Breast epithelium (tissue), 4 donors: ENCODE data around the gene ST8SIA6. TPM values are rescaled to one million over a fixed set of nuclear protein-coding genes. Genes with fewer than 3 reads are reported as not detected.
A peak's percentile ranks its signal among the peaks of the same experiment; 100 is the strongest.

ENCODE experiments used
- DNase-seq, 2 donors: peaks; one replicate each; pipeline ENCODE4 v3.0.0-alpha.2; 2019; ENCODE audit warnings: low spot score in 2 of 2
- H3K27ac ChIP-seq, 2 donors: fragments of 200-600 bp; sonication (generic) in 1 of 2; one replicate each; pipeline ENCODE4 v1.5.1; 2016 to 2019; ENCODE audit warnings: mild to moderate bottlenecking in 1 of 2
- H3K27me3 ChIP-seq, 2 donors: fragments of 200-600 bp; sonication (generic) in 1 of 2; one replicate each; pipeline versions ENCODE4 v1.5.1 to v1.6.0; 2017 to 2019; ENCODE audit warnings: control low read depth in 1 of 2, mild to moderate bottlenecking in 1 of 2
- H3K36me3 ChIP-seq: fragments of 200-600 bp; one replicate; pipeline ENCODE4 v1.5.1; 2019
- H3K4me1 ChIP-seq, 2 donors: fragments of 200-600 bp; sonication (generic); one replicate each; pipeline ENCODE4 v1.5.1; 2016 to 2019; ENCODE audit warnings: control low read depth in 1 of 2
- H3K4me3 ChIP-seq, 3 donors: fragments of 200-600 bp; sonication (generic); 1 replicate in 2 of 3; 2 replicates in 1 of 3; pipeline ENCODE4 v1.5.1; 2016 to 2019; ENCODE audit warnings: mild to moderate bottlenecking in 3 of 3, moderate library complexity in 2 of 3
- H3K9me3 ChIP-seq, 2 donors: fragments of 200-600 bp; sonication (generic) in 1 of 2; one replicate each; pipeline ENCODE4 v1.5.1; 2016 to 2019; ENCODE audit warnings: control low read depth in 1 of 2
- POLR2A ChIP-seq: fragments of 450-650 bp; IDR thresholded peaks from one replicate; pipeline ENCODE4 v1.6.1; 2016; ENCODE audit warnings: antibody characterized with exemption, mild to moderate bottlenecking, moderate library complexity
- POLR2AphosphoS5 ChIP-seq, 3 donors: sonication (generic); formaldehyde crosslinking; IDR thresholded peaks; one replicate each; pipeline ENCODE4 v1.6.1; 2017; ENCODE audit warnings: antibody characterized with exemption in 3 of 3
- intact Hi-C: fragments of 100-400 bp; cut with DNase I; formaldehyde crosslinking; loops from one replicate; pipeline ENCODE4 v1.15.1; 2023; ENCODE audit warnings: low total_unique reads
- total RNA-seq, 3 donors: library from RNA; depleted of rRNA; stranded (reverse); fragments of >200 nt; gene quantifications; one replicate each; pipeline ENCODE4 v1.1.0, GENCODE V29; 2016
- TF ChIP-seq, protein P1 (sequence below), 3 donors: fragments of 450-650 bp; IDR thresholded peaks; one replicate each; pipeline ENCODE4 v1.5.1; 2016 to 2017; ENCODE audit warnings: antibody characterized with exemption in 3 of 3, mild to moderate bottlenecking in 3 of 3, moderate library complexity in 3 of 3

ST8SIA6 gene
- total RNA-seq, 3 donors from 2014 or later = 1.3 to 32.1 (median 18.4) TPM

- Histone ChIP-seq H3K9me3 (no peaks in the 10 kb centered on the region), H3K27ac (peak overlapping the region in 1 of 2 donors; percentile 18), H3K4me3 (no peak overlapping the region), H3K36me3 (no peaks in the 10 kb centered on the region), H3K27me3 (no peaks in the 10 kb centered on the region), H3K4me1 (no peaks in the 10 kb centered on the region)
- intact Hi-C loops = no loop called here
- TF ChIP-seq, protein P1, sequence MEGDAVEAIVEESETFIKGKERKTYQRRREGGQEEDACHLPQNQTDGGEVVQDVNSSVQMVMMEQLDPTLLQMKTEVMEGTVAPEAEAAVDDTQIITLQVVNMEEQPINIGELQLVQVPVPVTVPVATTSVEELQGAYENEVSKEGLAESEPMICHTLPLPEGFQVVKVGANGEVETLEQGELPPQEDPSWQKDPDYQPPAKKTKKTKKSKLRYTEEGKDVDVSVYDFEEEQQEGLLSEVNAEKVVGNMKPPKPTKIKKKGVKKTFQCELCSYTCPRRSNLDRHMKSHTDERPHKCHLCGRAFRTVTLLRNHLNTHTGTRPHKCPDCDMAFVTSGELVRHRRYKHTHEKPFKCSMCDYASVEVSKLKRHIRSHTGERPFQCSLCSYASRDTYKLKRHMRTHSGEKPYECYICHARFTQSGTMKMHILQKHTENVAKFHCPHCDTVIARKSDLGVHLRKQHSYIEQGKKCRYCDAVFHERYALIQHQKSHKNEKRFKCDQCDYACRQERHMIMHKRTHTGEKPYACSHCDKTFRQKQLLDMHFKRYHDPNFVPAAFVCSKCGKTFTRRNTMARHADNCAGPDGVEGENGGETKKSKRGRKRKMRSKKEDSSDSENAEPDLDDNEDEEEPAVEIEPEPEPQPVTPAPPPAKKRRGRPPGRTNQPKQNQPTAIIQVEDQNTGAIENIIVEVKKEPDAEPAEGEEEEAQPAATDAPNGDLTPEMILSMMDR (IDR thresholded peaks at IDR 0.05) = no peak
- TF ChIP-seq POLR2A (no peak), POLR2AphosphoS5 (IDR thresholded peaks at IDR 0.05) (no peak)
- no peak for DNase-seq
Observed at GRCh38 chr10:17432723-17433122, 21.7 kb downstream of the ST8SIA6 start.

- no peaks in the 10 kb centered on the region for H3K4me1 ChIP-seq
- H3K27ac ChIP-seq = peak overlapping the region in 1 of 2 donors; percentile 18
- H3K27me3 ChIP-seq = no peaks in the 10 kb centered on the region
- no peak overlapping the region for H3K4me3 ChIP-seq
- intact Hi-C loops = no loop called here
- H3K36me3 ChIP-seq = no peaks in the 10 kb centered on the region
- TF ChIP-seq POLR2A = no peak
- TF ChIP-seq POLR2AphosphoS5 (IDR thresholded peaks at IDR 0.05) = no peak
- TF ChIP-seq, protein P1 (IDR thresholded peaks at IDR 0.05) = no peak
- DNase-seq = no peak
- H3K9me3 ChIP-seq = no peaks in the 10 kb centered on the region
Observed at GRCh38 chr10:17431871-17432311, 22.5 kb downstream of the ST8SIA6 start.

DNA sequence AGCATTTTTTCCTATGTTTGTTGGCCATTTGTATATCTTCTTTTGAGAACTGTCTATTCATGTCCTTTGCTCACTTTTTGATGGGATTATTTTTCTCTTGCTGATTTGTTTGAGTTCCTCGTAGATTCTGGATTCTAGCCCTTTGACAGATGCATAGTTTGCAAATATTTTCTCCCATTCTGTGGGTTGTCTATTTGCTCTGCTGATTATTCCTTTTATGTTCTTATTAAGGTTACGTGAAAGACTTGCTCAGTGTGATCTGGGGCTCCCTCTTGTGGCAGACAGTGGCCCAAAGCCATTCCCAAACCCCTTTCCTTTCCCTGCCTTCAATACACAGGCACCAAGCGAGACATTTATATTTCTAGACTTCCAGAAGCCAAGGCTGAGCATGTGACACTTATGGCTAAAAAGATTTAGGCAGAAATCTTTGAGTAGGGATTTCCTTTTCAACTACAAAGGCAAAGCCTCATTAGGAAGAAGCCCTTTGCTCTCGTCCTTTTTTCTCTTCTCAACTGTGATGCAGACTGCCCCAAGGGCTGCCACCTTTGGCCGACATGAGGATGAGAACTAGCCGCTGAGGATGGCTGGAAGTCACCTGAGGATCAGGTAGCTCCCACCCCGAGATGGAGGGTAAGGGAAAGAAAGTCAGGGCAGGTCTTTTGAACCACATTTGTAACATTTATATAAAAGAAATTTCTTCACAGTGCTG, 23.6 kb downstream of the ST8SIA6 start:
- H3K36me3 ChIP-seq = no peaks in the 10 kb centered on the region
- no peaks in the 10 kb centered on the region for H3K4me1 ChIP-seq
- peak; percentile 70 to 81 for DNase-seq
- H3K27me3 ChIP-seq = no peaks in the 10 kb centered on the region
- no peaks in the 10 kb centered on the region for H3K9me3 ChIP-seq
- no peak overlapping the region for H3K4me3 ChIP-seq
- peak overlapping the region in 1 of 2 donors; percentile 13 for H3K27ac ChIP-seq
- intact Hi-C loops = no loop called here
- TF ChIP-seq POLR2A = no peak
- TF ChIP-seq, protein P1 (IDR thresholded peaks at IDR 0.05) = peak; percentile 75 to 89 (median 76)

- Histone ChIP-seq H3K27ac (no peak overlapping the region), H3K36me3 (no peaks in the 10 kb centered on the region), H3K4me1 (no peaks in the 10 kb centered on the region), H3K4me3 (no peak overlapping the region), H3K9me3 (no peaks in the 10 kb centered on the region), H3K27me3 (no peaks in the 10 kb centered on the region)
- TF ChIP-seq, protein P1 (IDR thresholded peaks at IDR 0.05) = no peak
- TF ChIP-seq POLR2A (no peak), POLR2AphosphoS5 (IDR thresholded peaks at IDR 0.05) (no peak)
- no peak for DNase-seq
- intact Hi-C loops = no loop called here
Observed at GRCh38 chr10:17429490-17429889, 24.9 kb downstream of the ST8SIA6 start.

DNA sequence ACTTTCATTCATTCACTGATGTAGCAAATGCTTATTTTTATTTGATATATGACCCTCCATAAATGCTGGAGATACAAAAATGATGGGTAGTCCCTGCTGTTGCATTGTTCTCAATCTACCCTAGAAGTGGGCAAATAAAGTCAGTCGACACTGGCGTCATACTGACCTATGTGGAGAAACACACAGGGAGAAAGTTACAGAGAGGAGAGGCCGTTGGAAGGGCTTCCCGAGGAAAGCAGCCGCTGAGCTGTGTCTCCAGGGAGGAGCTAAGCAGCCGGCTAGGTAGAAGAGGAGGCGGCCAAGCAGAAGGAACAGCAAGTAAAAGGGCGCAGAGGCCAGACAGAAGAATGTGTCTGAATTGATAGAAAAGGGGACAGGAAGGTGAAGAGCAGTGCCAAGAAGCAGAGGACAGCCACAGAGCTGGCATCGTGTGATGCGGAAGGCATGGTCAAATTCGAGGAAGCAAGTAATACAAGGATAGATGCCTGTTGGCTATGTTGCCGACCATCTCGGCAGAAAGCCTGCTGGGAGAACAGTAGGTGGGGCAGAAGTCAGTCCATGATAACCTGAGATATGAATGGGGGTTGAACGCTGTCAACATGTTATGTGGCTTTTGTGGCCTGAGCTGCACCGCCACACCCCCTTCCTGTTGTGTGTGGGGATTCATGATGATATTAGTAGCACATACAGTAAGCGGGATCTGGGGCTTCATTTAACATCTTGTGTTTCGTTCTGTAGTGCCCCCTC, 25.9 kb downstream of the ST8SIA6 start:
- TF ChIP-seq, protein P1 (IDR thresholded peaks at IDR 0.05) = no peak
- TF ChIP-seq POLR2AphosphoS5 (IDR thresholded peaks at IDR 0.05) (no peak), POLR2A (no peak)
- no peak for DNase-seq
- no peak overlapping the region for H3K27ac ChIP-seq
- no peaks in the 10 kb centered on the region for H3K36me3 ChIP-seq
- no peak overlapping the region for H3K4me3 ChIP-seq
- intact Hi-C loops = no loop called here
- no peaks in the 10 kb centered on the region for H3K4me1 ChIP-seq
- no peaks in the 10 kb centered on the region for H3K27me3 ChIP-seq
- H3K9me3 ChIP-seq = no peaks in the 10 kb centered on the region
